Right lobe of liver (tissue), 4 donors: Measurements from ENCODE around the gene VPS50.

Experiments
- CTCF ChIP-seq, 4 donors: fragments of 200-600 bp in 3 of 4; fragments of 450-650 bp in 1 of 4; IDR thresholded peaks; one replicate each; pipeline versions ENCODE4 v1.5.1 to v1.8.0; 2016 to 2022; ENCODE audit warnings: antibody characterized with exemption in 4 of 4, mild to moderate bottlenecking in 2 of 4
- POLR2A ChIP-seq: fragments of 450-650 bp; IDR thresholded peaks from one replicate; pipeline ENCODE4 v1.6.1; 2017; ENCODE audit warnings: antibody characterized with exemption, mild to moderate bottlenecking
- donor health status: DM: no; HTN: no; CAD: no.
- donor health status: DM: no; HTN: no; CAD: no.
- donor health status: DM: no; HTN: yes; CAD: no.

GRCh38 chr7:93361853-93362252 lies 129.7 kb downstream of the VPS50 start:
- TF ChIP-seq POLR2A (no peak), CTCF (IDR thresholded peaks at IDR 0.05) (no peak)
